NCI-H1417 (cell line): ENCODE results near the gene C1GALT1C1L.
A peak's percentile ranks its signal among the peaks of the same experiment; 100 is the strongest.
"Not testable (repeated sequence)": the region's sequence is repeated elsewhere in the genome, so short reads cannot be mapped to it uniquely, and the experiment has no call there.

ENCODE experiments used
- DNase-seq, 3 experiments: peaks; one replicate each; lab custom pipeline; 2025; lab: John Stamatoyannopoulos, UW

C1GALT1C1L gene

GRCh38 chr2:43653506-43653905 is 22.7 kb downstream of the C1GALT1C1L start:
- no peak for DNase-seq

GRCh38 chr2:43648994-43649701 is 27.1 kb downstream of the C1GALT1C1L start:
- no peak for DNase-seq

- DNase-seq = no peak
Observed at GRCh38 chr2:43643680-43644079, 32.5 kb downstream of the C1GALT1C1L start.

GRCh38 chr2:43642363-43642762 is 33.9 kb downstream of the C1GALT1C1L start:
- no peak for DNase-seq

GRCh38 chr2:43637030-43637803 is 39.0 kb downstream of the C1GALT1C1L start, which contains the start of gene PLEKHH2:
Gene PLEKHH2, plus strand, starts transcription at chr2:43637260. Its CDS starts 7,414 bp downstream, at chr2:43644674.
- DNase-seq = peak in 2 of 3 experiments; percentile 65 to 73

GRCh38 chr2:43636621-43637020 is 39.6 kb downstream of the C1GALT1C1L start:
- no peak for DNase-seq

- DNase-seq = not testable (repeated sequence)
Observed at GRCh38 chr2:43636153-43636552, 40.1 kb downstream of the C1GALT1C1L start.

- peak; percentile 34 to 94 (median 77) for DNase-seq
Observed at GRCh38 chr2:43634604-43635306, 41.5 kb downstream of the C1GALT1C1L start.

- no peak for DNase-seq
Observed at GRCh38 chr2:43631618-43632317, 44.5 kb downstream of the C1GALT1C1L start.
